Liver (tissue), 9 donors: ENCODE measurements around the gene NFU1. TPM values are rescaled to one million over a fixed set of nuclear protein-coding genes. Genes with fewer than 3 reads are reported as not detected.

Experiments
- DNase-seq: peaks from one replicate; pipeline ENCODE4 v3.0.0-alpha.2; 2017; ENCODE audit warnings: low spot score
- H3K27ac ChIP-seq, 2 donors: one replicate each; pipeline ENCODE4 v1.7.0; 2013; ENCODE audit warnings: inconsistent platforms in 2 of 2, low read length in 2 of 2, control low read depth in 1 of 2, low read depth in 1 of 2, mild to moderate bottlenecking in 1 of 2
- H3K27me3 ChIP-seq, 4 donors: one replicate each; pipeline versions ENCODE4 v1.6.1 to v1.7.0; 2013; ENCODE audit warnings: low read length in 3 of 4, inconsistent platforms in 1 of 4, mild to moderate bottlenecking in 1 of 4, moderate library complexity in 1 of 4; ENCODE audit not compliant: control insufficient read depth in 4 of 4, insufficient read depth in 4 of 4
- H3K36me3 ChIP-seq, 4 donors: one replicate each; pipeline versions ENCODE4 v1.6.1 to v1.7.0; 2013; ENCODE audit warnings: low read length in 3 of 4, mild to moderate bottlenecking in 3 of 4, low read depth in 1 of 4, moderate library complexity in 1 of 4; ENCODE audit not compliant: control insufficient read depth in 4 of 4, insufficient read depth in 3 of 4
- H3K4me1 ChIP-seq, 4 donors: one replicate each; pipeline versions ENCODE4 v1.6.1 to v1.7.0; 2013; ENCODE audit warnings: low read length in 3 of 4, mild to moderate bottlenecking in 3 of 4, moderate library complexity in 1 of 4; ENCODE audit not compliant: control insufficient read depth in 4 of 4, insufficient read depth in 4 of 4
- H3K4me3 ChIP-seq, 3 donors: one replicate each; pipeline versions ENCODE4 v1.6.1 to v1.7.0; 2013; ENCODE audit warnings: low read length in 3 of 3, control low read depth in 1 of 3, low read depth in 1 of 3, mild to moderate bottlenecking in 1 of 3
- H3K9ac ChIP-seq, 2 donors: one replicate each; pipeline ENCODE4 v1.7.0; 2013; ENCODE audit warnings: low read length in 2 of 2, mild to moderate bottlenecking in 2 of 2, moderate library complexity in 2 of 2, control low read depth in 1 of 2, low read depth in 1 of 2
- H3K9me3 ChIP-seq, 4 donors: one replicate each; pipeline versions ENCODE4 v1.6.1 to v1.7.0; 2013; ENCODE audit warnings: low read length in 3 of 4; ENCODE audit not compliant: control insufficient read depth in 4 of 4
- CTCF ChIP-seq: fragments of 150-350 bp; IDR thresholded peaks from 2 replicates; pipeline ENCODE4 v1.5.1; 2017; ENCODE audit warnings: improper control_type of control experiment, low read depth, low read length; ENCODE audit not compliant: missing input control
- EGR1 ChIP-seq, 2 donors: IDR thresholded peaks; 2 replicates each; pipeline ENCODE4 v1.6.1; 2016 to 2018; ENCODE audit warnings: antibody characterized with exemption in 2 of 2, low read depth in 2 of 2
- FOXA1 ChIP-seq: IDR thresholded peaks from 2 replicates; pipeline ENCODE4 v1.6.1; 2016; ENCODE audit warnings: antibody characterized with exemption
- FOXA2 ChIP-seq: IDR thresholded peaks from 2 replicates; pipeline ENCODE4 v1.6.1; 2016; ENCODE audit warnings: antibody characterized with exemption
- HNF4A ChIP-seq, 2 donors: conservative IDR thresholded peaks; 2 replicates each; pipeline ENCODE4 v1.6.1; 2016; ENCODE audit warnings: antibody characterized with exemption in 2 of 2, mild to moderate bottlenecking in 2 of 2
- HNF4G ChIP-seq: IDR thresholded peaks from 2 replicates; pipeline ENCODE4 v1.6.1; 2016; ENCODE audit warnings: antibody characterized with exemption
- JUND ChIP-seq, 2 donors: IDR thresholded peaks; 2 replicates each; pipeline ENCODE4 v1.6.1; 2016; ENCODE audit warnings: antibody characterized with exemption in 2 of 2
- MAX ChIP-seq: IDR thresholded peaks from 2 replicates; pipeline ENCODE4 v1.6.1; 2016; ENCODE audit warnings: antibody characterized with exemption
- REST ChIP-seq: IDR thresholded peaks from 2 replicates; pipeline ENCODE4 v1.6.1; 2016; ENCODE audit warnings: antibody characterized with exemption, mild to moderate bottlenecking
- RXRA ChIP-seq, 2 donors: IDR thresholded peaks; 2 replicates each; pipeline ENCODE4 v1.6.1; 2017 to 2018; ENCODE audit warnings: antibody characterized with exemption in 2 of 2, mild to moderate bottlenecking in 1 of 2
- SP1 ChIP-seq: IDR thresholded peaks from 2 replicates; pipeline ENCODE4 v1.6.1; 2018; ENCODE audit warnings: antibody characterized with exemption, mild to moderate bottlenecking
- TAF1 ChIP-seq: conservative IDR thresholded peaks from 2 replicates; pipeline ENCODE4 v1.6.1; 2016; ENCODE audit warnings: antibody characterized with exemption, mild to moderate bottlenecking
- YY1 ChIP-seq: IDR thresholded peaks from 2 replicates; pipeline ENCODE4 v1.6.1; 2016; ENCODE audit warnings: antibody characterized with exemption, mild to moderate bottlenecking
- ZBTB33 ChIP-seq: IDR thresholded peaks from 2 replicates; pipeline ENCODE4 v1.6.1; 2016; ENCODE audit warnings: antibody characterized with exemption
- WGBS: extraction: QIAGEN DNeasy Blood & Tissue Kit; methylation state at CpG from one replicate; pipeline ENCODE4 v1.1.7; 2013; 5-methylcytosine and 5-hydroxymethylcytosine counted together
- polyA plus RNA-seq, 2 donors: library from polyadenylated mRNA; stranded (reverse) in 1 of 2; unstranded in 1 of 2; fragments of 200-250 nt in 1 of 2; fragments of >200 nt in 1 of 2; fragmentation: Nextera tagmentation in 1 of 2; extraction: Ambion mirVana in 1 of 2; gene quantifications; one replicate each; pipeline versions ENCODE4 v1.2.1 to v1.2.3, GENCODE V29; 2013 to 2015
- total RNA-seq, 2 donors: library from RNA; depleted of rRNA; stranded (reverse); fragments of >200 nt; gene quantifications; one replicate each; pipeline ENCODE4 v1.2.3, GENCODE V29; 2014
- donor health status: healthy.
- donor health status: healthy.
- donor health status: healthy.
- donor health status: healthy.
- donor health status: healthy.

Gene NFU1
- total and polyA plus RNA-seq, 4 donors, result 7.4 to 37.4 (median 16.0) TPM

GRCh38 chr2:69474688-69475087 lies 37.5 kb upstream of the NFU1 start:
- Histone ChIP-seq H3K9ac (no peak overlapping the region), H3K27ac (no peak overlapping the region), H3K36me3 (peaks cover 0 to 3% (median 2%) of the 10 kb centered on the region in 4 donors), H3K27me3 (no peaks in the 10 kb centered on the region), H3K4me3 (no peak overlapping the region), H3K9me3 (no peaks in the 10 kb centered on the region), H3K4me1 (no peaks in the 10 kb centered on the region)
- 97% methylated on average over 2 of the region's 2 CpGs for WGBS
- no peak for DNase-seq
- TF ChIP-seq EGR1 (IDR thresholded peaks at IDR 0.05; ENCODE audit: low read depth in 2 of 2), result no peak
- TF ChIP-seq FOXA1, result no peak
- no peak for TF ChIP-seq FOXA2
- no peak for TF ChIP-seq CTCF
- no peak for TF ChIP-seq REST
- no peak for TF ChIP-seq HNF4G
- no peak for TF ChIP-seq ZBTB33
- TF ChIP-seq SP1, result no peak
- TF ChIP-seq YY1, result no peak

GRCh38 chr2:69471793-69472192 lies 34.6 kb upstream of the NFU1 start:
- no peak for DNase-seq
- Histone ChIP-seq H3K9ac (no peak overlapping the region), H3K4me3 (no peak overlapping the region), H3K27ac (no peak overlapping the region), H3K4me1 (no peaks in the 10 kb centered on the region), H3K9me3 (no peaks in the 10 kb centered on the region), H3K36me3 (peaks cover 0 to 2% (median 0%) of the 10 kb centered on the region in 4 donors), H3K27me3 (no peaks in the 10 kb centered on the region)
- peak; percentile 35 to 63 for TF ChIP-seq HNF4A (conservative IDR thresholded peaks at IDR 0.05)
- TF ChIP-seq RXRA (IDR thresholded peaks at IDR 0.05), result no peak
- WGBS, result 63% methylated on average over 2 of the region's 2 CpGs

GRCh38 chr2:69470911-69471310 lies 33.7 kb upstream of the NFU1 start:
- DNase-seq, result no peak
- Histone ChIP-seq H3K27ac (no peak overlapping the region), H3K36me3 (peaks cover 0 to 4% (median 2%) of the 10 kb centered on the region in 4 donors), H3K4me3 (no peak overlapping the region), H3K27me3 (no peaks in the 10 kb centered on the region), H3K9me3 (no peaks in the 10 kb centered on the region), H3K9ac (no peak overlapping the region), H3K4me1 (no peaks in the 10 kb centered on the region)
- TF ChIP-seq MAX (no peak), TAF1 (no peak), YY1 (no peak), JUND (IDR thresholded peaks at IDR 0.05) (no peak)
- WGBS, result 81% methylated on average over 5 of the region's 5 CpGs
